ENCODE data around the gene STAM2.

DNA sequence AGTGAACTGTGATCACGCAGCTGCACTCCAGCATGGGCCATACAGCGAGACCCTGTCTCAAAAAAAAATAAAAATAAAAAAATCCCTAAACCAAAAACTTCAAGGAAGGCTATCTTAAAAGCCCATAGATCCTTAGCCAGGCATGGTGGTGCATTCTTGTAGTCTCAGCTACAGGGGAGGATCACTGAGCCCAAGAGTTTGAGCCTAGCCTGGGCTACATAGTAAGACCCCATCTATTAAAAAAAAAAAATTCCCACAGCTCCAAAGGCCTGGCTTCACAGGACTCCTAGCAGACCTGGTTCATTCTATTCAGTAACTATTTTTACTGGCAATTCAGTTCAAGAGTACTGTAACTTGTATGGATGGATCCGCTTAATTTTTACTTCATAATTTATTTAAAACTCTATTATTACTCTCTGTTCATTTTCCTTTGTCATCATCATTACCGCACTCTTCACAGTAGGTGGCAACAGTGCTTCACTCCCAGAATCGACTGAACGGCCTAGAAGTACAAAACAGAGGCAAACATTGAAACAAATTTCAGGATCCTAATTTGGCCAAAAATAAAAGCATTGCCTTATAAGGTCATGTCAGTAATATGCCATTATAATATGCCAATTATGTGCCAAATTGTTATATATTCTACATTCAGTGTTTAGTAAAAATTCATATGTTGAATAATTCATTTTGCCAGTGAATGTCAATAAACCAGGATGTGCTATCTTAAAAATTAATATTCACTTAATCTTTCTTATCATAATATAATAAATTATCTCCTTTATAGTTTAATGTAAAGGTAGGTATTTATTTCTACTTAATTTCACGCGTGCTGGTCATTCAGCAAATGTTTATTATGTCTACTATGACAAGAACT is 14.3 kb upstream of the STAM2 start:
- TF ChIP-seq, protein P1, sequence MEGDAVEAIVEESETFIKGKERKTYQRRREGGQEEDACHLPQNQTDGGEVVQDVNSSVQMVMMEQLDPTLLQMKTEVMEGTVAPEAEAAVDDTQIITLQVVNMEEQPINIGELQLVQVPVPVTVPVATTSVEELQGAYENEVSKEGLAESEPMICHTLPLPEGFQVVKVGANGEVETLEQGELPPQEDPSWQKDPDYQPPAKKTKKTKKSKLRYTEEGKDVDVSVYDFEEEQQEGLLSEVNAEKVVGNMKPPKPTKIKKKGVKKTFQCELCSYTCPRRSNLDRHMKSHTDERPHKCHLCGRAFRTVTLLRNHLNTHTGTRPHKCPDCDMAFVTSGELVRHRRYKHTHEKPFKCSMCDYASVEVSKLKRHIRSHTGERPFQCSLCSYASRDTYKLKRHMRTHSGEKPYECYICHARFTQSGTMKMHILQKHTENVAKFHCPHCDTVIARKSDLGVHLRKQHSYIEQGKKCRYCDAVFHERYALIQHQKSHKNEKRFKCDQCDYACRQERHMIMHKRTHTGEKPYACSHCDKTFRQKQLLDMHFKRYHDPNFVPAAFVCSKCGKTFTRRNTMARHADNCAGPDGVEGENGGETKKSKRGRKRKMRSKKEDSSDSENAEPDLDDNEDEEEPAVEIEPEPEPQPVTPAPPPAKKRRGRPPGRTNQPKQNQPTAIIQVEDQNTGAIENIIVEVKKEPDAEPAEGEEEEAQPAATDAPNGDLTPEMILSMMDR (IDR thresholded peaks at IDR 0.05; ENCODE audit: low read length) = peak; percentile 74
- no peak for TF ChIP-seq EZH2 (optimal IDR thresholded peaks at IDR 0.05; ENCODE audit: low read depth, low read length)
